ENCODE data around the gene KCNC4.

Gene KCNC4

GRCh38 chr1:110209715-110210603, at the start of gene KCNC4:
KCNC4 (plus strand) TSS chr1:110210314; CDS start chr1:110211500, 1,186 bp downstream.
- TF ChIP-seq GATA3 (IDR thresholded peaks at IDR 0.05; ENCODE audit: low read depth, low read length) (no peak), GATA2 (IDR thresholded peaks at IDR 0.05; ENCODE audit: low read depth, low read length) (no peak)

GRCh38 chr1:110160538-110161100, 49.5 kb upstream of the KCNC4 start:
- TF ChIP-seq GATA3 (IDR thresholded peaks at IDR 0.05; ENCODE audit: low read depth, low read length), result no peak

- TF ChIP-seq GATA3 (IDR thresholded peaks at IDR 0.05; ENCODE audit: low read depth, low read length) (no peak), GATA2 (IDR thresholded peaks at IDR 0.05; ENCODE audit: low read depth, low read length) (no peak)
Observed at GRCh38 chr1:110161165-110161564, 48.9 kb upstream of the KCNC4 start.

GRCh38 chr1:110161849-110162248, 48.3 kb upstream of the KCNC4 start:
- TF ChIP-seq GATA3 (IDR thresholded peaks at IDR 0.05; ENCODE audit: low read depth, low read length) (no peak), GATA2 (IDR thresholded peaks at IDR 0.05; ENCODE audit: low read depth, low read length) (no peak)

GRCh38 chr1:110163591-110163990, 46.5 kb upstream of the KCNC4 start:
- TF ChIP-seq GATA2 (IDR thresholded peaks at IDR 0.05; ENCODE audit: low read depth, low read length), result no peak
- TF ChIP-seq GATA3 (IDR thresholded peaks at IDR 0.05; ENCODE audit: low read depth, low read length), result no peak

- TF ChIP-seq GATA2 (IDR thresholded peaks at IDR 0.05; ENCODE audit: low read depth, low read length) (no peak), GATA3 (IDR thresholded peaks at IDR 0.05; ENCODE audit: low read depth, low read length) (no peak)
Observed at GRCh38 chr1:110164725-110165350, 45.3 kb upstream of the KCNC4 start.

GRCh38 chr1:110165761-110166231, 44.3 kb upstream of the KCNC4 start:
- TF ChIP-seq GATA2 (IDR thresholded peaks at IDR 0.05; ENCODE audit: low read depth, low read length), result no peak

GRCh38 chr1:110166861-110167260, 43.3 kb upstream of the KCNC4 start:
- no peak for TF ChIP-seq GATA3 (IDR thresholded peaks at IDR 0.05; ENCODE audit: low read depth, low read length)
- TF ChIP-seq GATA2 (IDR thresholded peaks at IDR 0.05; ENCODE audit: low read depth, low read length), result no peak

GRCh38 chr1:110170766-110171733, 39.1 kb upstream of the KCNC4 start:
- TF ChIP-seq GATA3 (IDR thresholded peaks at IDR 0.05; ENCODE audit: low read depth, low read length) (no peak; the same call in 1 of the 2 replicates), GATA2 (IDR thresholded peaks at IDR 0.05; ENCODE audit: low read depth, low read length) (peak; percentile 98)

GRCh38 chr1:110172001-110172400, 38.1 kb upstream of the KCNC4 start:
- TF ChIP-seq GATA3 (IDR thresholded peaks at IDR 0.05; ENCODE audit: low read depth, low read length) (no peak), GATA2 (IDR thresholded peaks at IDR 0.05; ENCODE audit: low read depth, low read length) (no peak)

GRCh38 chr1:110173466-110174105, 36.5 kb upstream of the KCNC4 start:
- no peak for TF ChIP-seq GATA3 (IDR thresholded peaks at IDR 0.05; ENCODE audit: low read depth, low read length)
- TF ChIP-seq GATA2 (IDR thresholded peaks at IDR 0.05; ENCODE audit: low read depth, low read length), result no peak

GRCh38 chr1:110174961-110175360, 35.2 kb upstream of the KCNC4 start:
- TF ChIP-seq GATA2 (IDR thresholded peaks at IDR 0.05; ENCODE audit: low read depth, low read length) (no peak), GATA3 (IDR thresholded peaks at IDR 0.05; ENCODE audit: low read depth, low read length) (no peak)

GRCh38 chr1:110176299-110176956, 33.7 kb upstream of the KCNC4 start:
- TF ChIP-seq GATA2 (IDR thresholded peaks at IDR 0.05; ENCODE audit: low read depth, low read length), result no peak; the same call in 1 of the 2 replicates
- TF ChIP-seq GATA3 (IDR thresholded peaks at IDR 0.05; ENCODE audit: low read depth, low read length), result no peak
